ENCODE data around the gene ZNF839.

ZNF839 gene

GRCh38 chr14:102390064-102390855 is 70.7 kb downstream of the ZNF839 start:
- DNase-seq = no peak
